GM19035 (cell line): Measurements from ENCODE around the gene CCDC201.
"Not testable (repeated sequence)": the region's sequence is repeated elsewhere in the genome, so short reads cannot be mapped to it uniquely, and the experiment has no call there.

ENCODE experiments used
- ATAC-seq: cut with Tn5 transposase; IDR thresholded peaks from one replicate; pipeline ENCODE4 v1.9.1; 2021; ENCODE audit not compliant: unreplicated experiment

The CCDC201 gene

GRCh38 chr7:45827731-45828130 lies 45.2 kb downstream of the CCDC201 start:
- ATAC-seq = not testable (repeated sequence)

GRCh38 chr7:45826550-45826949 lies 46.3 kb downstream of the CCDC201 start:
- not testable (repeated sequence) for ATAC-seq

GRCh38 chr7:45818763-45819162 lies 54.1 kb downstream of the CCDC201 start:
- not testable (repeated sequence) for ATAC-seq

GRCh38 chr7:45817913-45818312 lies 55.0 kb downstream of the CCDC201 start:
- ATAC-seq = not testable (repeated sequence)

GRCh38 chr7:45817016-45817415 lies 55.9 kb downstream of the CCDC201 start:
- ATAC-seq = not testable (repeated sequence)

- ATAC-seq = not testable (repeated sequence)
These were observed 58.4 kb downstream of the CCDC201 start for GRCh38 chr7:45814216-45815118.

GRCh38 chr7:45813771-45814170 lies 59.1 kb downstream of the CCDC201 start:
- ATAC-seq = not testable (repeated sequence)

GRCh38 chr7:45812946-45813345 lies 59.9 kb downstream of the CCDC201 start:
- no peak for ATAC-seq

- not testable (repeated sequence) for ATAC-seq
These were observed 61.1 kb downstream of the CCDC201 start for GRCh38 chr7:45811652-45812234.

GRCh38 chr7:45810451-45811005 lies 62.4 kb downstream of the CCDC201 start:
- ATAC-seq = not testable (repeated sequence)
